ENCODE measurements around the gene RELN. TPM values are rescaled to one million over a fixed set of nuclear protein-coding genes. Genes with fewer than 3 reads are reported as not detected.

RELN gene
- total RNA-seq, 4 donors from 2014 or later, result 16.0 to 52.3 (median 23.6) TPM

DNA sequence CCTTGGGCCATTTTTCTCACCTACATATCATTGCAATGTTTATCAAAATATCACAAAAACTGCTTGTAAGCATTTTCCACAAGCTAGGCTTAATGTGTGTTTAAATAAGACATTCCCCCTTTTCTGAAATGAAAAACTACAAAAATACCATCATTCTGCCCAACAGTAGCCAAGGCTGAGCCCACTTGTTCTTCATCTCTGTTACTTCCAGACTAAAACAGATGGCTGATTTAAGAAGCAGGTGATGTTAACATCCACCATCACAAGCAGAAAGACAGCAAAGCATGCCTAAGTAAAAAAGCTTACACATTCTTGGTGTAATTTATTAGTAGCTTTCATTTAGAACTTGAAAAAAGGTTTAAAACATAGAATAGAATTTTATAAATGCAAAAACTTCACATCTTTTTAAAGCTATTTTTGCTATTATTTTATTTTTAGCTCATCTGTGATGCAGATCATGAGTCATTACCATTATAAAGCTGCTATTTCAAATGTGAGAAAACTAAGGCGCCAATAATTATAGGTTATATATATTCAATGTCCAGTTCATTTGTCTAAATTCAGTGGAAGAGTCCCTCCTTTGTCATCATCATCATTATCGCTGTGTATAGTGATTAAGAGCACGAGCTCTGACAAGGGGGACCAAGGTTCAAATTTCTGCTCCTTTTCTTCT lies 109.4 kb downstream of the RELN start:
- H3K4me1 ChIP-seq, result no peaks in the 10 kb centered on the region
- 71 to 82% methylated on average over 3 of the region's 3 CpGs for WGBS, 2 donors
- H3K36me3 ChIP-seq, result no peaks in the 10 kb centered on the region
- no peak overlapping the region for H3K27ac ChIP-seq
- H3K4me3 ChIP-seq (replicated peaks in 1 of 3), result no peak overlapping the region
- intact Hi-C loops (cut with DNase I), result no loop called here
- no peak for TF ChIP-seq POLR2A (IDR thresholded peaks at IDR 0.05)
- TF ChIP-seq, protein P1, sequence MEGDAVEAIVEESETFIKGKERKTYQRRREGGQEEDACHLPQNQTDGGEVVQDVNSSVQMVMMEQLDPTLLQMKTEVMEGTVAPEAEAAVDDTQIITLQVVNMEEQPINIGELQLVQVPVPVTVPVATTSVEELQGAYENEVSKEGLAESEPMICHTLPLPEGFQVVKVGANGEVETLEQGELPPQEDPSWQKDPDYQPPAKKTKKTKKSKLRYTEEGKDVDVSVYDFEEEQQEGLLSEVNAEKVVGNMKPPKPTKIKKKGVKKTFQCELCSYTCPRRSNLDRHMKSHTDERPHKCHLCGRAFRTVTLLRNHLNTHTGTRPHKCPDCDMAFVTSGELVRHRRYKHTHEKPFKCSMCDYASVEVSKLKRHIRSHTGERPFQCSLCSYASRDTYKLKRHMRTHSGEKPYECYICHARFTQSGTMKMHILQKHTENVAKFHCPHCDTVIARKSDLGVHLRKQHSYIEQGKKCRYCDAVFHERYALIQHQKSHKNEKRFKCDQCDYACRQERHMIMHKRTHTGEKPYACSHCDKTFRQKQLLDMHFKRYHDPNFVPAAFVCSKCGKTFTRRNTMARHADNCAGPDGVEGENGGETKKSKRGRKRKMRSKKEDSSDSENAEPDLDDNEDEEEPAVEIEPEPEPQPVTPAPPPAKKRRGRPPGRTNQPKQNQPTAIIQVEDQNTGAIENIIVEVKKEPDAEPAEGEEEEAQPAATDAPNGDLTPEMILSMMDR (IDR thresholded peaks at IDR 0.05), result no peak
- no peaks in the 10 kb centered on the region for H3K27me3 ChIP-seq
- no peak for DNase-seq
- H3K9me3 ChIP-seq, result no peaks in the 10 kb centered on the region

DNA sequence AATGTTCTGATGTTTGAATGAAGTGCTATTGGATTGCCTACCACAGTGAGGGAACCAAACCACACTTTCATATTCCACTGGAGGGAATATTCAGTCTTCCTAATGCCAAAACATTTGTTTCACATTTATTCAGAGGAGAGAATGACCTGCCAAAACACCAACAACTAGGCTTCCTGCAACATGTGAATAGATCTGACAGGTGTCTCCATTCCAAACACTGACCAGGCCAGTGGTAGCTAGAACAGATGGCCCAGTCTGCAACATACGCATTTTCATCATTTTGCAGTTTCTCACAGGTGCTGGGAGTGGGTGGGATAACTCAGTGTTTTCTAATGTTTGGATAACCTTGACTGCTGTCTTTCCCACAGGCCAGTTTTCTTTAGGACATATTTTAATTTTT lies 110.0 kb downstream of the RELN start:
- Histone ChIP-seq H3K36me3 (no peaks in the 10 kb centered on the region), H3K4me3 (replicated peaks in 1 of 3) (no peak overlapping the region), H3K9me3 (no peaks in the 10 kb centered on the region), H3K27me3 (no peaks in the 10 kb centered on the region), H3K4me1 (no peaks in the 10 kb centered on the region), H3K27ac (no peak overlapping the region)
- no peak for DNase-seq
- intact Hi-C loops (cut with DNase I), result no loop called here
- TF ChIP-seq POLR2A (IDR thresholded peaks at IDR 0.05), result no peak
- TF ChIP-seq, protein P1 (IDR thresholded peaks at IDR 0.05), result no peak
- 79 to 86% methylated on average over 1 of the region's 1 CpG for WGBS, 2 donors

DNA sequence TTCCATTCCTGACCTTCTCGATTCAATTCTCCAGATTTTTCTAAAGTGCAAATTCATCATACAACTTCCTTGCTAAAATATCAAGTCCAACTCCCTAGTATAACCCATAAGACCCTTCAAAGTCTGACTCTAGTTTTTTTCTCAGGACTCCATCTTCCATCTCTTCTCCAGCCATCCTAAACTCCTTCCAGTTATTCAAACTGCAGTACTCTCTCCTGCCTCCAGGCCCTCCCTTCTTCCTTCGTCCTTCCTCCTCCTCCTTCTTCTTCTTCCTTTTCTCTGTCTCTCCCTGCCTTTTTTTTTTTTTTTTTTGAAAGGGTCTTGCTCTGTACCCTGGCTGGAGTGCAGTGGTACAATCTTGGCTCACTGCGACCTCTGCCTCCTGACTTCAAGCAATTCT lies 111.9 kb downstream of the RELN start:
- Histone ChIP-seq H3K36me3 (no peaks in the 10 kb centered on the region), H3K4me1 (no peaks in the 10 kb centered on the region), H3K4me3 (replicated peaks in 1 of 3) (no peak overlapping the region), H3K9me3 (no peaks in the 10 kb centered on the region), H3K27me3 (no peaks in the 10 kb centered on the region), H3K27ac (no peak overlapping the region)
- TF ChIP-seq, protein P1 (IDR thresholded peaks at IDR 0.05), result no peak
- no peak for TF ChIP-seq POLR2A (IDR thresholded peaks at IDR 0.05)
- DNase-seq, result no peak
- WGBS, 2 donors, result 65 to 91% methylated on average over 3 of the region's 3 CpGs
- intact Hi-C loops (cut with DNase I), result no loop called here

DNA sequence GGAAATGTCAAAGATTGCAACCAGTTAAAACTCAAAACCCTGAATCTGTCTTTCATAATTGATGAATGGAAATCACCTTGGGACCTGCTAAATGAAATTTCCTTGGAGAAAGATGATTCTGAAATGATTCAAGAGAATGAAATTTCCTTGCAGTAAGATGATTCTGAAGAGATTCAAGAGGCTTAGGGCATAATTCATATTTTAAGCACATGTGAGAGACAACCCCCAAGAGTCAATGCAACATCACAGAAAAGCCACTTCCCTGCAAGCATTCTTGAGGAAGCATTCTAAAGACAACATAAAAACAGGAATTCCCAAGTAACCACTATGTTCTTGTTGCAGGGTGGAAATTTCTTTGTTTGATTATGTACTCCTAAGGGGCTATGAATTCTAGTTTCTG lies 113.7 kb downstream of the RELN start:
- no peaks in the 10 kb centered on the region for H3K36me3 ChIP-seq
- H3K27me3 ChIP-seq, result no peaks in the 10 kb centered on the region
- DNase-seq, result no peak
- intact Hi-C loops (cut with DNase I), result no loop called here
- TF ChIP-seq POLR2A (IDR thresholded peaks at IDR 0.05), result no peak
- TF ChIP-seq, protein P1 (IDR thresholded peaks at IDR 0.05), result no peak
- no peak overlapping the region for H3K27ac ChIP-seq
- no peak overlapping the region for H3K4me3 ChIP-seq (replicated peaks in 1 of 3)
- H3K9me3 ChIP-seq, result no peaks in the 10 kb centered on the region
- no peaks in the 10 kb centered on the region for H3K4me1 ChIP-seq

DNA sequence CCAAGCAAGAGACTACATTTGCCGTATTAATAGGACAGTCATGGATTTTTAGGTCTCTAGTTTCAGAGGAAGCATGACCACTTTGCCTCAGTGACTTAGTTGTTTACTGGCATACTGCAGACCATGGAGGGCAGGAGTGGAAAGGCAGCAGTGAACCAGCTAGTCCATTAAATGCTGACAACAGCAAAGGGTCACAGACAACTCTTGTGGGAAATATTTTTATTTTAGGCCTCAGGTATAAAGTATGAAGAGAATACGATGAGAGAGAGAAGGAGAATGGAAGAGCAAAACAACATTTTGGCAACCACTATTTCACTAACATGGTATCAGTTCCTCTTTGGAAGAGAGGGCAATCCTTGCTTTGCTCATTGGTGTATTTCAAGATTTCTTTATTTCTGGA lies 118.0 kb downstream of the RELN start:
- intact Hi-C loops (cut with DNase I), result no loop called here
- 64 to 87% methylated on average over 2 of the region's 2 CpGs for WGBS, 2 donors
- no peak for TF ChIP-seq POLR2A (IDR thresholded peaks at IDR 0.05)
- TF ChIP-seq, protein P1 (IDR thresholded peaks at IDR 0.05), result no peak

More for the DNA sequence above, 118.0 kb downstream of the RELN start:
- Histone ChIP-seq H3K9me3 (no peaks in the 10 kb centered on the region), H3K27me3 (no peaks in the 10 kb centered on the region), H3K36me3 (no peaks in the 10 kb centered on the region), H3K4me1 (no peaks in the 10 kb centered on the region), H3K4me3 (replicated peaks in 1 of 3) (no peak overlapping the region), H3K27ac (no peak overlapping the region)
- no peak for DNase-seq

Data from thyroid gland (tissue), 4 donors.